NCI-H748 treated with DMSO at 0.1 percent for 48 hours (cell line): ENCODE results near the gene IFT81.
"Not testable (repeated sequence)": the region's sequence is repeated elsewhere in the genome, so short reads cannot be mapped to it uniquely, and the experiment has no call there.

Experiments
- DNase-seq: peaks from one replicate; lab custom pipeline; 2025; lab: John Stamatoyannopoulos, UW

IFT81 gene

GRCh38 chr12:110107369-110108281 lies 16.5 kb upstream of the IFT81 start:
- DNase-seq = no peak

- no peak for DNase-seq
Observed at GRCh38 chr12:110108309-110109036, 15.7 kb upstream of the IFT81 start.

- no peak for DNase-seq
Observed at GRCh38 chr12:110109037-110109836, 14.9 kb upstream of the IFT81 start.

- no peak for DNase-seq
Observed at GRCh38 chr12:110109837-110110535, 14.2 kb upstream of the IFT81 start.

GRCh38 chr12:110111476-110112334 lies 12.5 kb upstream of the IFT81 start:
- DNase-seq = no peak

- DNase-seq = no peak
Observed at GRCh38 chr12:110112335-110112660, 11.9 kb upstream of the IFT81 start.

GRCh38 chr12:110114528-110114937 lies 9.6 kb upstream of the IFT81 start:
- DNase-seq = no peak

- no peak for DNase-seq
Observed at GRCh38 chr12:110115675-110116074, 8.5 kb upstream of the IFT81 start.

- DNase-seq = no peak
Observed at GRCh38 chr12:110116623-110117022, 7.5 kb upstream of the IFT81 start.

- not testable (repeated sequence) for DNase-seq
Observed at GRCh38 chr12:110117210-110117609, 6.9 kb upstream of the IFT81 start.

GRCh38 chr12:110117956-110118685 lies 6.0 kb upstream of the IFT81 start:
- DNase-seq = no peak

- DNase-seq = no peak
Observed at GRCh38 chr12:110122929-110123328, 1.2 kb upstream of the IFT81 start.

GRCh38 chr12:110123919-110124268 lies 263 bp upstream of the IFT81 start:
- DNase-seq = no peak

- DNase-seq = no peak
Observed at GRCh38 chr12:110126557-110126956, 2.4 kb downstream of the IFT81 start.

GRCh38 chr12:110134691-110135411 lies 10.7 kb downstream of the IFT81 start:
- DNase-seq = no peak

GRCh38 chr12:110135806-110136205 lies 11.6 kb downstream of the IFT81 start:
- no peak for DNase-seq

GRCh38 chr12:110137786-110138185 lies 13.6 kb downstream of the IFT81 start:
- DNase-seq = no peak

- DNase-seq = no peak
Observed at GRCh38 chr12:110141389-110141788, 17.2 kb downstream of the IFT81 start.

- no peak for DNase-seq
Observed at GRCh38 chr12:110146986-110147385, 22.8 kb downstream of the IFT81 start.
